Sigmoid colon (tissue), 4 donors: ENCODE results near the gene DGKI.

Experiments
- CTCF ChIP-seq, 4 experiments: fragments of 450-650 bp in 3 of 4; fragments of 200-600 bp in 1 of 4; IDR thresholded peaks; one replicate each; pipeline ENCODE4 v1.5.1; 2016 to 2019; ENCODE audit warnings: antibody characterized with exemption in 4 of 4, mild to moderate bottlenecking in 3 of 4, moderate library complexity in 2 of 4
- POLR2A ChIP-seq, 2 donors: fragments of 450-650 bp; IDR thresholded peaks; one replicate each; pipeline ENCODE4 v1.6.1; 2016; ENCODE audit warnings: antibody characterized with exemption in 2 of 2, mild to moderate bottlenecking in 2 of 2, moderate library complexity in 2 of 2
- POLR2AphosphoS5 ChIP-seq, 4 donors: sonication (generic); formaldehyde crosslinking; IDR thresholded peaks; one replicate each; pipeline ENCODE4 v1.6.1; 2017; ENCODE audit warnings: antibody characterized with exemption in 4 of 4

GRCh38 chr7:137476937-137477336 lies 369.8 kb downstream of the DGKI start:
- no peak for TF ChIP-seq CTCF (IDR thresholded peaks at IDR 0.05)
- no peak for TF ChIP-seq POLR2AphosphoS5 (IDR thresholded peaks at IDR 0.05)
- TF ChIP-seq POLR2A (IDR thresholded peaks at IDR 0.05), result no peak
